Uterus (tissue), 4 donors: ENCODE data around the gene DUSP19. TPM values are rescaled to one million over a fixed set of nuclear protein-coding genes. Genes with fewer than 3 reads are reported as not detected.

Source experiments
- DNase-seq, 2 donors: peaks; one replicate each; pipeline ENCODE4 v3.0.0-alpha.2; 2019 to 2020
- H3K27ac ChIP-seq, 2 donors: fragments of 200-600 bp; sonication (generic); 1 replicate in 1 of 2; 2 replicates in 1 of 2; pipeline ENCODE4 v1.5.1; 2016 to 2018
- H3K27me3 ChIP-seq, 2 donors: fragments of 200-600 bp; sonication (generic); one replicate each; pipeline ENCODE4 v1.5.1; 2018 to 2019; ENCODE audit warnings: control low read depth in 1 of 2
- H3K36me3 ChIP-seq, 2 donors: fragments of 200-600 bp; sonication (generic); one replicate each; pipeline ENCODE4 v1.5.1; 2019; ENCODE audit warnings: control low read depth in 1 of 2
- H3K4me1 ChIP-seq, 2 donors: fragments of 200-600 bp; sonication (generic); one replicate each; pipeline ENCODE4 v1.5.1; 2018 to 2019; ENCODE audit warnings: control low read depth in 1 of 2
- H3K4me3 ChIP-seq, 2 donors: fragments of 200-600 bp; sonication (generic); 1 replicate in 1 of 2; 2 replicates in 1 of 2; pipeline ENCODE4 v1.5.1; 2018 to 2019; ENCODE audit warnings: mild to moderate bottlenecking in 1 of 2
- H3K9me3 ChIP-seq, 2 donors: fragments of 200-600 bp; sonication (generic); one replicate each; pipeline ENCODE4 v1.5.1; 2019; ENCODE audit warnings: control low read depth in 1 of 2
- CTCF ChIP-seq, 4 experiments: fragments of 200-600 bp in 2 of 4; fragments of 450-650 bp in 2 of 4; sonication (generic) in 2 of 4; IDR thresholded peaks; one replicate each; pipeline ENCODE4 v1.5.1; 2016 to 2019; ENCODE audit warnings: antibody characterized with exemption in 4 of 4, mild to moderate bottlenecking in 2 of 4, moderate library complexity in 1 of 4
- POLR2A ChIP-seq, 2 donors: fragments of 450-650 bp; IDR thresholded peaks; one replicate each; pipeline ENCODE4 v1.6.1; 2016; ENCODE audit warnings: antibody characterized with exemption in 2 of 2, mild to moderate bottlenecking in 1 of 2, moderate library complexity in 1 of 2
- intact Hi-C: fragments of 100-400 bp; cut with DNase I; formaldehyde crosslinking; loops from one replicate; pipeline ENCODE4 v1.15.1; 2023; ENCODE audit warnings: low total_unique reads
- total RNA-seq, 4 donors: library from RNA; depleted of rRNA in 3 of 4; stranded (reverse); fragments of >200 nt in 3 of 4; gene quantifications; one replicate each; pipeline versions ENCODE4 v1.1.0 to v1.2.4, GENCODE V29; 2014 to 2023
- donor health status: DM: yes; HTN: yes; CAD: no.

DUSP19 gene
- total RNA-seq, 4 donors from 2014 or later: 0.29 to 12.4 (median 3.3) TPM

- TF ChIP-seq CTCF (IDR thresholded peaks at IDR 0.05): no peak
- TF ChIP-seq POLR2A (IDR thresholded peaks at IDR 0.05): no peak
- no peaks in the 10 kb centered on the region for H3K27me3 ChIP-seq
- H3K27ac ChIP-seq: no peak overlapping the region
- no peaks in the 10 kb centered on the region for H3K4me1 ChIP-seq
- H3K9me3 ChIP-seq: no peaks in the 10 kb centered on the region
- intact Hi-C loops: no loop called here
- DNase-seq: no peak
- no peaks in the 10 kb centered on the region for H3K36me3 ChIP-seq
- no peak overlapping the region for H3K4me3 ChIP-seq
Observed at GRCh38 chr2:183093857-183094657, 15.5 kb downstream of the DUSP19 start.

GRCh38 chr2:183105402-183106134, 27.0 kb downstream of the DUSP19 start:
- no peak for TF ChIP-seq POLR2A (IDR thresholded peaks at IDR 0.05)
- no peak for TF ChIP-seq CTCF (IDR thresholded peaks at IDR 0.05)
- H3K4me1 ChIP-seq: no peaks in the 10 kb centered on the region
- H3K4me3 ChIP-seq: no peak overlapping the region
- no peaks in the 10 kb centered on the region for H3K27me3 ChIP-seq
- no peak overlapping the region for H3K27ac ChIP-seq
- no peak for DNase-seq
- H3K9me3 ChIP-seq: no peaks in the 10 kb centered on the region
- no peaks in the 10 kb centered on the region for H3K36me3 ChIP-seq
- intact Hi-C loops: no loop called here

- no peaks in the 10 kb centered on the region for H3K36me3 ChIP-seq
- no peak overlapping the region for H3K4me3 ChIP-seq
- H3K9me3 ChIP-seq: no peaks in the 10 kb centered on the region
- no peak for TF ChIP-seq POLR2A (IDR thresholded peaks at IDR 0.05)
- no peak for TF ChIP-seq CTCF (IDR thresholded peaks at IDR 0.05)
- no peaks in the 10 kb centered on the region for H3K27me3 ChIP-seq
- no peaks in the 10 kb centered on the region for H3K4me1 ChIP-seq
- intact Hi-C loops: no loop called here
- no peak overlapping the region for H3K27ac ChIP-seq
- DNase-seq: no peak
Observed at GRCh38 chr2:183112577-183112976, 34.0 kb downstream of the DUSP19 start.

DNA sequence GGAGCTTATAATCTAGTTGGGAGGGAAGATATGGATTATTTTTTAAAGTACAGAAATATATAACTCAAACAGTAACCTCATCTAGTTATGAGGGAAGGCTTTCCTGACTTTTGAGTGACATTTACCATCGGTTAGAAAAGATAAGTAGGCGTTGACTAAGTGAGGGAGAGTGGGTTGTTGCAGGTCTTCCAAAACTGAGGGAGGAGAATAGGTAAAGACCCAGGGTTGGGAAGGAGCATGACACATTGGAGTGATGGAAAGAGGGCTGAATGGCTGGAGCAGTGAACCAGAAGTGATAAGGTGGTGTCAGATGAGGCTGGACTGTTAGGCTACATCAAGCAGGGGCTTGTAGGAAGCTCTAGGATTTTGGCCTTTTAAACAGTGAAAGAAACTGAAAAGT, 35.1 kb downstream of the DUSP19 start:
- Histone ChIP-seq H3K4me3 (no peak overlapping the region), H3K27ac (no peak overlapping the region), H3K36me3 (no peaks in the 10 kb centered on the region), H3K27me3 (no peaks in the 10 kb centered on the region), H3K4me1 (no peaks in the 10 kb centered on the region), H3K9me3 (no peaks in the 10 kb centered on the region)
- no peak for DNase-seq
- TF ChIP-seq POLR2A (IDR thresholded peaks at IDR 0.05) (no peak), CTCF (IDR thresholded peaks at IDR 0.05) (no peak)
- intact Hi-C loops: no loop called here

GRCh38 chr2:183117226-183117625, 38.7 kb downstream of the DUSP19 start:
- Histone ChIP-seq H3K27me3 (no peaks in the 10 kb centered on the region), H3K4me3 (no peak overlapping the region), H3K4me1 (no peaks in the 10 kb centered on the region), H3K9me3 (no peaks in the 10 kb centered on the region), H3K36me3 (no peaks in the 10 kb centered on the region), H3K27ac (no peak overlapping the region)
- TF ChIP-seq POLR2A (IDR thresholded peaks at IDR 0.05) (no peak), CTCF (IDR thresholded peaks at IDR 0.05) (no peak)
- DNase-seq: no peak
- intact Hi-C loops: no loop called here
